ENCODE results near the gene KIRREL1.

KIRREL1 gene

GRCh38 chr1:158021721-158022120 lies 28.3 kb downstream of the KIRREL1 start:
- Histone ChIP-seq H3K36me3 (no peaks in the 10 kb centered on the region), H3K27ac (no peak overlapping the region), H3K4me1 (ENCODE audit: control insufficient read depth in 1 of 2, insufficient read depth in 1 of 2, low read depth in 1 of 2, low read length in 1 of 2) (no peaks in the 10 kb centered on the region), H3K4me3 (ENCODE audit: low read depth in 1 of 2, low read length in 1 of 2) (no peak overlapping the region), H3K27me3 (no peaks in the 10 kb centered on the region), H3K9me3 (no peaks in the 10 kb centered on the region)
- TF ChIP-seq, protein P1, sequence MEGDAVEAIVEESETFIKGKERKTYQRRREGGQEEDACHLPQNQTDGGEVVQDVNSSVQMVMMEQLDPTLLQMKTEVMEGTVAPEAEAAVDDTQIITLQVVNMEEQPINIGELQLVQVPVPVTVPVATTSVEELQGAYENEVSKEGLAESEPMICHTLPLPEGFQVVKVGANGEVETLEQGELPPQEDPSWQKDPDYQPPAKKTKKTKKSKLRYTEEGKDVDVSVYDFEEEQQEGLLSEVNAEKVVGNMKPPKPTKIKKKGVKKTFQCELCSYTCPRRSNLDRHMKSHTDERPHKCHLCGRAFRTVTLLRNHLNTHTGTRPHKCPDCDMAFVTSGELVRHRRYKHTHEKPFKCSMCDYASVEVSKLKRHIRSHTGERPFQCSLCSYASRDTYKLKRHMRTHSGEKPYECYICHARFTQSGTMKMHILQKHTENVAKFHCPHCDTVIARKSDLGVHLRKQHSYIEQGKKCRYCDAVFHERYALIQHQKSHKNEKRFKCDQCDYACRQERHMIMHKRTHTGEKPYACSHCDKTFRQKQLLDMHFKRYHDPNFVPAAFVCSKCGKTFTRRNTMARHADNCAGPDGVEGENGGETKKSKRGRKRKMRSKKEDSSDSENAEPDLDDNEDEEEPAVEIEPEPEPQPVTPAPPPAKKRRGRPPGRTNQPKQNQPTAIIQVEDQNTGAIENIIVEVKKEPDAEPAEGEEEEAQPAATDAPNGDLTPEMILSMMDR (IDR thresholded peaks at IDR 0.05) = no peak

DNA sequence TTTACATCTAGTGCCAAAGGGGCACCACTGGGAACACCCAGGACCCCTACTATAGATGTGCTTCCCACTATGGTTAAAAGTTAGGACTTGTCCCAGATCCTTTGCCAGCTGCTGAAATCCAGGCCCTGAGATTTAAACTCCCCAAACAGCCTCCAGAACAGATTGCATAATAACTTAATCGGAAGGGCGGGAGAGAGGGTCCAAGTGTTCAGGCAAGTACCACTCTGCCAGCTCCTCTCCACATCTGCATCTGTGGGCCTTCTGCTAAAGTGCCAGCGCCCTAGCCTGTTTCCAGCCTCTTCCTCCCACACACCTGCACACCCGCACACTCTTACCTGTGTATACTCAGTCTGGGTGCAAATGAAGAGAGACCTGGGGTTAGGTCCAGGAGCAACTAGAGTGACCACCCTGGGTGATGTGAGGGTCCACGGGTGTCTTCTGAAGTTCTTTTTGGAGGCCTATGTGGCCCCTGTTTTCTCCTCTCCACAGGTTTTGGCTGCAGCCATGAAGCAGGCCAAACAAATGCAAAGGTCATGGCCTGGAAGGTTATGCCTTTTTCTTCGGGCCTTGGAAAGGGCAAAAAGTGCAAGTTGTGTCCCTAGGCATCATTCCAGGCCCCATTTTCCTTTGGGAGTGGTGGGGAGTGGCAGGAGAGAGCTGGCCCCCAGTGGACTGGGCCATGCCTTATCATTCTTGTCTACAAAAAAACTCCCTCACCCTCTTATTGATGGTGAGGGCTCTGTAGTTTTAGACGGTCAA lies 29.3 kb downstream of the KIRREL1 start:
- TF ChIP-seq, protein P1 (IDR thresholded peaks at IDR 0.05) = no peak
- no peaks in the 10 kb centered on the region for H3K9me3 ChIP-seq
- no peak overlapping the region for H3K27ac ChIP-seq
- no peaks in the 10 kb centered on the region for H3K36me3 ChIP-seq
- H3K4me1 ChIP-seq (ENCODE audit: control insufficient read depth in 1 of 2, insufficient read depth in 1 of 2, low read depth in 1 of 2, low read length in 1 of 2) = no peaks in the 10 kb centered on the region
- no peak overlapping the region for H3K4me3 ChIP-seq (ENCODE audit: low read depth in 1 of 2, low read length in 1 of 2)
- no peaks in the 10 kb centered on the region for H3K27me3 ChIP-seq

GRCh38 chr1:158024737-158025136 lies 31.3 kb downstream of the KIRREL1 start:
- Histone ChIP-seq H3K36me3 (no peaks in the 10 kb centered on the region), H3K4me3 (ENCODE audit: low read depth in 1 of 2, low read length in 1 of 2) (no peak overlapping the region), H3K27ac (no peak overlapping the region), H3K27me3 (no peaks in the 10 kb centered on the region), H3K4me1 (ENCODE audit: control insufficient read depth in 1 of 2, insufficient read depth in 1 of 2, low read depth in 1 of 2, low read length in 1 of 2) (no peaks in the 10 kb centered on the region), H3K9me3 (no peaks in the 10 kb centered on the region)
- TF ChIP-seq, protein P1 (IDR thresholded peaks at IDR 0.05) = no peak

- Histone ChIP-seq H3K4me1 (ENCODE audit: control insufficient read depth in 1 of 2, insufficient read depth in 1 of 2, low read depth in 1 of 2, low read length in 1 of 2) (no peaks in the 10 kb centered on the region), H3K27ac (no peak overlapping the region)
- TF ChIP-seq, protein P1 (IDR thresholded peaks at IDR 0.05) = no peak
Measured at GRCh38 chr1:158025576-158026230, 32.3 kb downstream of the KIRREL1 start.

GRCh38 chr1:158026651-158027050 lies 33.2 kb downstream of the KIRREL1 start:
- H3K9me3 ChIP-seq = no peaks in the 10 kb centered on the region
- H3K36me3 ChIP-seq = no peaks in the 10 kb centered on the region
- H3K27ac ChIP-seq = no peak overlapping the region
- H3K4me3 ChIP-seq (ENCODE audit: low read depth in 1 of 2, low read length in 1 of 2) = no peak overlapping the region
- no peaks in the 10 kb centered on the region for H3K27me3 ChIP-seq
- TF ChIP-seq, protein P1 (IDR thresholded peaks at IDR 0.05) = no peak
- H3K4me1 ChIP-seq (ENCODE audit: control insufficient read depth in 1 of 2, insufficient read depth in 1 of 2, low read depth in 1 of 2, low read length in 1 of 2) = no peaks in the 10 kb centered on the region

More at GRCh38 chr1:158025576-158026230, 32.3 kb downstream of the KIRREL1 start:
- Histone ChIP-seq H3K36me3 (no peaks in the 10 kb centered on the region), H3K27me3 (no peaks in the 10 kb centered on the region), H3K4me3 (ENCODE audit: low read depth in 1 of 2, low read length in 1 of 2) (no peak overlapping the region), H3K9me3 (no peaks in the 10 kb centered on the region)

Data from neutrophil (primary cell).